ENCODE data around the gene SYT13. TPM values are rescaled to one million over a fixed set of nuclear protein-coding genes. Genes with fewer than 3 reads are reported as not detected.

The SYT13 gene
- total RNA-seq (10 to 100 TPM in 2 of 5 donors, 1 to 10 TPM in 2, not detected in 1; 1.3 to 33.3 (median 11.0) TPM), polyA plus RNA-seq (1 to 10 TPM; 1.7 to 2.2 (median 2.1) TPM)
- long read RNA-seq, donor 1, result 0 reads
- long read RNA-seq, donor 2, full-length matches to known transcripts, result 3 of 8 reads
- long read RNA-seq, donor 2, partial matches to known transcripts, result 5 of 8 reads
- long read RNA-seq, donor 2, other reads (novel, unspliced or antisense), result 0 of 8 reads
- long read RNA-seq, donor 3, result 0 reads
- long read RNA-seq, donor 4, result 0 reads
- long read RNA-seq, donor 5, full-length matches to known transcripts, result 1 of 1 reads
- long read RNA-seq, donor 5, partial matches to known transcripts, result 0 of 1 reads
- long read RNA-seq, donor 5, other reads (novel, unspliced or antisense), result 0 of 1 reads
- long read RNA-seq, donor 6, full-length matches to known transcripts, result 2 of 2 reads
- long read RNA-seq, donor 6, partial matches to known transcripts, result 0 of 2 reads
- long read RNA-seq, donor 6, other reads (novel, unspliced or antisense), result 0 of 2 reads
- long read RNA-seq, donor 7, full-length matches to known transcripts, result 2 of 2 reads
- long read RNA-seq, donor 7, partial matches to known transcripts, result 0 of 2 reads
- long read RNA-seq, donor 7, other reads (novel, unspliced or antisense), result 0 of 2 reads
- long read RNA-seq, donor 8, full-length matches to known transcripts, result 1 of 1 reads
- long read RNA-seq, donor 8, partial matches to known transcripts, result 0 of 1 reads
- long read RNA-seq, donor 8, other reads (novel, unspliced or antisense), result 0 of 1 reads
- long read RNA-seq, donor 9, full-length matches to known transcripts, result 3 of 3 reads
- long read RNA-seq, donor 9, partial matches to known transcripts, result 0 of 3 reads
- long read RNA-seq, donor 9, other reads (novel, unspliced or antisense), result 0 of 3 reads
- long read RNA-seq, donor 10, result 0 reads

GRCh38 chr11:45285930-45286632 is at the start of gene SYT13:
SYT13 (minus strand) TSS chr11:45286341; CDS start chr11:45286207, 134 bp downstream.
- peak; percentile 78 to 92 for DNase-seq
- Histone ChIP-seq H3K36me3 (no peaks in the 10 kb centered on the region), H3K4me3 (peak within 1 kb of the TSS; percentile 34 to 45 (median 36)), H3K4me1 (peaks cover 4 to 16% (median 10%) of the 10 kb centered on the region in 4 donors), H3K27ac (peak within 1 kb of the TSS in 4 of 5 donors; percentile 28 to 62 (median 46)), H3K27me3 (peaks cover 8 to 75% (median 30%) of the 10 kb centered on the region in 3 donors), H3K9me3 (peaks cover 0 to 15% (median 8%) of the 10 kb centered on the region in 4 donors)
- intact Hi-C loops (cut with DNase I; ENCODE audit: low total_unique reads), result no loop called here
- TF ChIP-seq EP300 (IDR thresholded peaks at IDR 0.05) (no peak), POLR2AphosphoS5 (IDR thresholded peaks at IDR 0.05) (peak in 2 of 3 donors; percentile 18 to 51)
- WGBS, 5 donors, result 2 to 5% (median 3%) methylated on average over 24 to 50 of the region's 50 CpGs

GRCh38 chr11:45335434-45335833 is 49.3 kb upstream of the SYT13 start:
- DNase-seq, result no peak
- intact Hi-C loops (cut with DNase I; ENCODE audit: low total_unique reads), result no loop called here
- TF ChIP-seq EP300 (IDR thresholded peaks at IDR 0.05) (no peak), CTCF (IDR thresholded peaks at IDR 0.05) (no peak), POLR2A (IDR thresholded peaks at IDR 0.05) (no peak), POLR2AphosphoS5 (IDR thresholded peaks at IDR 0.05) (no peak)
- H3K36me3 ChIP-seq, result no peaks in the 10 kb centered on the region
- no peak overlapping the region for H3K27ac ChIP-seq
- H3K9me3 ChIP-seq, result no peaks in the 10 kb centered on the region
- H3K4me1 ChIP-seq, result peaks cover 8 to 26% (median 20%) of the 10 kb centered on the region in 4 donors
- H3K4me3 ChIP-seq, result no peak overlapping the region
- H3K27me3 ChIP-seq, result no peaks in the 10 kb centered on the region

- 86 to 91% (median 89%) methylated on average over 5 of the region's 5 CpGs for WGBS, 5 donors
- Histone ChIP-seq H3K27ac (no peak overlapping the region), H3K9me3 (no peaks in the 10 kb centered on the region), H3K4me3 (no peak overlapping the region), H3K27me3 (no peaks in the 10 kb centered on the region), H3K36me3 (no peaks in the 10 kb centered on the region), H3K4me1 (peaks cover 8 to 20% (median 15%) of the 10 kb centered on the region in 4 donors)
- TF ChIP-seq POLR2A (IDR thresholded peaks at IDR 0.05), result no peak
- no peak for TF ChIP-seq CTCF (IDR thresholded peaks at IDR 0.05)
- no peak for TF ChIP-seq POLR2AphosphoS5 (IDR thresholded peaks at IDR 0.05)
- no peak for TF ChIP-seq EP300 (IDR thresholded peaks at IDR 0.05)
- no peak for DNase-seq
- intact Hi-C loops (cut with DNase I; ENCODE audit: low total_unique reads), result loop anchor here (5.0 kb wide), 1 partner anchor 223 kb away; no protein-coding TSS in a partner anchor
Observed at GRCh38 chr11:45334836-45335235, 48.7 kb upstream of the SYT13 start.

- TF ChIP-seq POLR2AphosphoS5 (IDR thresholded peaks at IDR 0.05) (no peak), CTCF (IDR thresholded peaks at IDR 0.05) (no peak), EP300 (IDR thresholded peaks at IDR 0.05) (no peak), POLR2A (IDR thresholded peaks at IDR 0.05) (no peak)
- Histone ChIP-seq H3K36me3 (no peaks in the 10 kb centered on the region), H3K27me3 (no peaks in the 10 kb centered on the region), H3K9me3 (no peaks in the 10 kb centered on the region), H3K4me1 (peaks cover 8 to 17% (median 12%) of the 10 kb centered on the region in 4 donors), H3K27ac (peak overlapping the region in 2 of 5 donors; percentile 58 to 70), H3K4me3 (no peak overlapping the region)
- no peak for DNase-seq
- 89 to 95% (median 91%) methylated on average over 10 of the region's 10 CpGs for WGBS, 5 donors
- intact Hi-C loops (cut with DNase I; ENCODE audit: low total_unique reads), result loop anchor here (5.0 kb wide), 1 partner anchor 222 kb away; no protein-coding TSS in a partner anchor
Observed at GRCh38 chr11:45334410-45334809, 48.3 kb upstream of the SYT13 start.
